Uterus (tissue), 4 donors: ENCODE measurements around the gene DOCK1. TPM values are rescaled to one million over a fixed set of nuclear protein-coding genes. Genes with fewer than 3 reads are reported as not detected.

Experiments
- DNase-seq, 2 donors: peaks; one replicate each; pipeline ENCODE4 v3.0.0-alpha.2; 2019 to 2020
- H3K27ac ChIP-seq, 2 donors: fragments of 200-600 bp; sonication (generic); 1 replicate in 1 of 2; 2 replicates in 1 of 2; pipeline ENCODE4 v1.5.1; 2016 to 2018
- H3K27me3 ChIP-seq, 2 donors: fragments of 200-600 bp; sonication (generic); one replicate each; pipeline ENCODE4 v1.5.1; 2018 to 2019; ENCODE audit warnings: control low read depth in 1 of 2
- H3K36me3 ChIP-seq, 2 donors: fragments of 200-600 bp; sonication (generic); one replicate each; pipeline ENCODE4 v1.5.1; 2019; ENCODE audit warnings: control low read depth in 1 of 2
- H3K4me1 ChIP-seq, 2 donors: fragments of 200-600 bp; sonication (generic); one replicate each; pipeline ENCODE4 v1.5.1; 2018 to 2019; ENCODE audit warnings: control low read depth in 1 of 2
- H3K4me3 ChIP-seq, 2 donors: fragments of 200-600 bp; sonication (generic); 1 replicate in 1 of 2; 2 replicates in 1 of 2; pipeline ENCODE4 v1.5.1; 2018 to 2019; ENCODE audit warnings: mild to moderate bottlenecking in 1 of 2
- H3K9me3 ChIP-seq, 2 donors: fragments of 200-600 bp; sonication (generic); one replicate each; pipeline ENCODE4 v1.5.1; 2019; ENCODE audit warnings: control low read depth in 1 of 2
- CTCF ChIP-seq, 4 experiments: fragments of 200-600 bp in 2 of 4; fragments of 450-650 bp in 2 of 4; sonication (generic) in 2 of 4; IDR thresholded peaks; one replicate each; pipeline ENCODE4 v1.5.1; 2016 to 2019; ENCODE audit warnings: antibody characterized with exemption in 4 of 4, mild to moderate bottlenecking in 2 of 4, moderate library complexity in 1 of 4
- POLR2A ChIP-seq, 2 donors: fragments of 450-650 bp; IDR thresholded peaks; one replicate each; pipeline ENCODE4 v1.6.1; 2016; ENCODE audit warnings: antibody characterized with exemption in 2 of 2, mild to moderate bottlenecking in 1 of 2, moderate library complexity in 1 of 2
- intact Hi-C: fragments of 100-400 bp; cut with DNase I; formaldehyde crosslinking; loops from one replicate; pipeline ENCODE4 v1.15.1; 2023; ENCODE audit warnings: low total_unique reads
- total RNA-seq, 4 donors: library from RNA; depleted of rRNA in 3 of 4; stranded (reverse); fragments of >200 nt in 3 of 4; gene quantifications; one replicate each; pipeline versions ENCODE4 v1.1.0 to v1.2.4, GENCODE V29; 2014 to 2023
- donor health status: DM: yes; HTN: yes; CAD: no.

Gene DOCK1
- total RNA-seq, 4 donors from 2014 or later: 15.6 to 130 (median 65.0) TPM

- H3K36me3 ChIP-seq: no peaks in the 10 kb centered on the region
- H3K4me1 ChIP-seq: no peaks in the 10 kb centered on the region
- DNase-seq: no peak
- H3K4me3 ChIP-seq: no peak overlapping the region
- H3K27me3 ChIP-seq: no peaks in the 10 kb centered on the region
- TF ChIP-seq POLR2A (IDR thresholded peaks at IDR 0.05) (no peak), CTCF (IDR thresholded peaks at IDR 0.05) (no peak)
- intact Hi-C loops: no loop called here
- H3K9me3 ChIP-seq: no peaks in the 10 kb centered on the region
- H3K27ac ChIP-seq: no peak overlapping the region
These were observed 536.4 kb downstream of the DOCK1 start for GRCh38 chr10:127441350-127442219.

GRCh38 chr10:127442220-127442525 is 536.9 kb downstream of the DOCK1 start:
- Histone ChIP-seq H3K9me3 (no peaks in the 10 kb centered on the region), H3K4me3 (no peak overlapping the region), H3K36me3 (no peaks in the 10 kb centered on the region), H3K27me3 (no peaks in the 10 kb centered on the region), H3K27ac (no peak overlapping the region), H3K4me1 (no peaks in the 10 kb centered on the region)
- DNase-seq: no peak
- TF ChIP-seq POLR2A (IDR thresholded peaks at IDR 0.05): no peak
- intact Hi-C loops: no loop called here

GRCh38 chr10:127444155-127444554 is 538.9 kb downstream of the DOCK1 start:
- no peak for DNase-seq
- no peaks in the 10 kb centered on the region for H3K36me3 ChIP-seq
- no peaks in the 10 kb centered on the region for H3K4me1 ChIP-seq
- H3K27ac ChIP-seq: no peak overlapping the region
- no peaks in the 10 kb centered on the region for H3K9me3 ChIP-seq
- H3K4me3 ChIP-seq: no peak overlapping the region
- intact Hi-C loops: no loop called here
- TF ChIP-seq CTCF (IDR thresholded peaks at IDR 0.05) (no peak), POLR2A (IDR thresholded peaks at IDR 0.05) (no peak)
- no peaks in the 10 kb centered on the region for H3K27me3 ChIP-seq

- Histone ChIP-seq H3K27ac (no peak overlapping the region), H3K4me3 (no peak overlapping the region), H3K9me3 (no peaks in the 10 kb centered on the region), H3K4me1 (no peaks in the 10 kb centered on the region), H3K27me3 (no peaks in the 10 kb centered on the region), H3K36me3 (no peaks in the 10 kb centered on the region)
- intact Hi-C loops: no loop called here
- no peak for DNase-seq
- TF ChIP-seq CTCF (IDR thresholded peaks at IDR 0.05): no peak
- TF ChIP-seq POLR2A (IDR thresholded peaks at IDR 0.05): no peak
These were observed 542.0 kb downstream of the DOCK1 start for GRCh38 chr10:127447197-127447596.

GRCh38 chr10:127449490-127449889 is 544.3 kb downstream of the DOCK1 start:
- intact Hi-C loops: no loop called here
- DNase-seq: no peak
- no peaks in the 10 kb centered on the region for H3K36me3 ChIP-seq
- H3K4me1 ChIP-seq: no peaks in the 10 kb centered on the region
- H3K9me3 ChIP-seq: no peaks in the 10 kb centered on the region
- no peak overlapping the region for H3K27ac ChIP-seq
- no peaks in the 10 kb centered on the region for H3K27me3 ChIP-seq
- H3K4me3 ChIP-seq: no peak overlapping the region
- TF ChIP-seq POLR2A (IDR thresholded peaks at IDR 0.05): no peak

DNA sequence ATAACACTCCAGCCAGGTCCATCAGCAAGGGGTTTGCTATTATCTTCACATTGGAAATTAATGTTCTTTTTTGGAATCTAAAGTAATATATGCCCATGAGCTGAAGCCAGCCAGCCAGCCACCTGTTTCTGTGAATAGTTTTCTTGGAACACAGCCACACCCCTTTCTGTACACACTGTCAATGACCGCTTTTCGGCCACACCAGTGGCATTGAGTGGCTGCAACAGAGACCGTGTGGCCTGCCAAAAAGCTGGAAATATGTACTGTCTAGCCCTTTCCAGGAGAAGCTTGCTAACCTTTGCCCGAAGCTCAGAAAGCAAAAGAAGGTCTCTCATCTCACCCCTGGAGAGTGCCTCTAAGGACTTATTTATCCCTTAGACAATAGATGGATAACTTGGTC is 545.4 kb downstream of the DOCK1 start:
- Histone ChIP-seq H3K36me3 (no peaks in the 10 kb centered on the region), H3K9me3 (no peaks in the 10 kb centered on the region), H3K4me1 (no peaks in the 10 kb centered on the region), H3K27me3 (no peaks in the 10 kb centered on the region), H3K4me3 (no peak overlapping the region), H3K27ac (no peak overlapping the region)
- TF ChIP-seq CTCF (IDR thresholded peaks at IDR 0.05) (no peak), POLR2A (IDR thresholded peaks at IDR 0.05) (no peak)
- no peak for DNase-seq
- intact Hi-C loops: no loop called here
